ENCODE data around the gene FHL3. TPM values are rescaled to one million over a fixed set of nuclear protein-coding genes. Genes with fewer than 3 reads are reported as not detected.

FHL3 gene
- total and polyA plus RNA-seq, 9 of the 15 experiments (the other 6 are each of a cell fraction or from before 2014, with no cell fraction given): 6.1 to 144 (median 34.1) TPM

- in situ Hi-C loops (cut with MboI) (no loop called here), intact Hi-C loops (cut with micrococcal nuclease) (no loop called here)
- H3K79me2 ChIP-seq (ENCODE audit: control insufficient read depth, insufficient read depth, low read length): no peaks in the 10 kb centered on the region
- no peak overlapping the region for H3K4me2 ChIP-seq (ENCODE audit: insufficient read depth, low read length)
- H3K4me3 ChIP-seq: no peak overlapping the region
- ATAC-seq (no peak), DNase-seq (ENCODE audit: extremely low read depth in 1 of 4, low spot score in 3 of 4) (no peak), FAIRE-seq (no peak)
- POLR2A ChIA-PET: interaction anchor here (1.1 kb wide), 1 partner anchor 16 kb away, joined by 3 read pairs; no protein-coding TSS in a partner anchor
- 0 out of 2 replicates have a peak, but pooled peaks cover 3% of the 10 kb centered on the region for H4K20me1 ChIP-seq (replicated peaks; ENCODE audit: control insufficient read depth, insufficient read depth, low read length)
- H3K36me3 ChIP-seq (ENCODE audit: control insufficient read depth, insufficient read depth, low read length): peaks cover 2% of the 10 kb centered on the region; the same call in 2 of the 3 replicates
- 45% methylated on average over 4 of the region's 4 CpGs for WGBS (ENCODE audit: insufficient coverage, low coverage, missing lambda C conversion rate)
- no peaks in the 10 kb centered on the region for H3K27me3 ChIP-seq (ENCODE audit: control insufficient read depth in 2 of 2, insufficient read depth in 2 of 2, low read length in 2 of 2)
- peaks cover 5 to 10% of the 10 kb centered on the region in 2 experiments; a peak in 3 of 5 replicates for H3K4me1 ChIP-seq (replicated peaks in 1 of 2; ENCODE audit: control insufficient read depth in 2 of 2, insufficient read depth in 2 of 2, low read length in 2 of 2)
- H3K27ac ChIP-seq (ENCODE audit: extremely low read depth, low read depth, low read length): no peak overlapping the region
- no peaks in the 10 kb centered on the region for H3K9me1 ChIP-seq (ENCODE audit: control insufficient read depth, insufficient read depth, low read length)
- no peaks in the 10 kb centered on the region for H3K9me3 ChIP-seq (replicated peaks; ENCODE audit: control insufficient read depth, insufficient read depth, low read depth, low read length)
- 0 out of 4 replicates have a peak overlapping the region, but pooled peaks of 1 of the 2 experiments have one; percentile 6 for H3K9ac ChIP-seq (ENCODE audit: insufficient read depth in 1 of 2, low read depth in 2 of 2, low read length in 2 of 2)
- CTCF ChIA-PET (ENCODE audit: low intra/inter-chr PET ratio): no interaction called here
- no TSS peak for BruUV-seq (replicated peaks)
- H2AFZ ChIP-seq (ENCODE audit: low read depth, low read length): no peak overlapping the region
- no peak for TF ChIP-seq TEAD2 (tag; IDR thresholded peaks at IDR 0.05)
- no peak for TF ChIP-seq GMEB1 (CRISPR knock-in tag; IDR thresholded peaks at IDR 0.05)
- TF ChIP-seq BCLAF1 (IDR thresholded peaks at IDR 0.05; ENCODE audit: borderline replicate concordance in 1 of 2, control insufficient read depth in 1 of 2, low read depth in 2 of 2, low read length in 1 of 2): no peak
- TF ChIP-seq ZNF280A (IDR thresholded peaks at IDR 0.05; ENCODE audit: low read depth, partially characterized antibody): no peak
- no peak for TF ChIP-seq CREB1 (IDR thresholded peaks at IDR 0.05)
- TF ChIP-seq CREB1 (CRISPR knock-in tag; IDR thresholded peaks at IDR 0.05): no peak
- TF ChIP-seq PTBP1 (IDR thresholded peaks at IDR 0.05; ENCODE audit: low read depth, low read length): no peak
- TF ChIP-seq ZNF586 (CRISPR knock-in tag; conservative IDR thresholded peaks at IDR 0.05): no peak
- peak; percentile 94 for TF ChIP-seq NR2C1 (IDR thresholded peaks at IDR 0.05)
- TF ChIP-seq NR2C1 (tag; IDR thresholded peaks at IDR 0.05): peak; percentile 95
- TF ChIP-seq MITF (IDR thresholded peaks at IDR 0.05): no peak
Measured at GRCh38 chr1:37951783-37952624, 53.3 kb downstream of the FHL3 start.
